BJ (cell line): ENCODE data around the gene MRGPRX2. TPM values are rescaled to one million over a fixed set of nuclear protein-coding genes. Genes with fewer than 3 reads are reported as not detected.

ENCODE experiments used
- CTCF ChIA-PET: fragments of 350-600 bp; formaldehyde crosslinking; extraction: SDS; loops from one replicate; lab custom pipeline; 2021; ENCODE audit warnings: antibody characterized with exemption, inconsistent platforms; lab: Yijun Ruan, JAX
- POLR2A ChIA-PET: fragments of 300-600 bp; sonication (Branson Sonifier 250); formaldehyde crosslinking; extraction: SDS; loops from one replicate; lab custom pipeline; 2021; ENCODE audit warnings: antibody characterized with exemption; lab: Charles Lee
- DNase-seq: peaks from one replicate; pipeline ENCODE4 v3.0.0-alpha.2; 2011; ENCODE audit warnings: low read depth
- H3K27me3 ChIP-seq: 2 replicates; pipeline ENCODE4 v1.6.0; 2011; ENCODE audit warnings: low read length; ENCODE audit not compliant: control insufficient read depth, insufficient read depth
- H3K36me3 ChIP-seq: 2 replicates; pipeline ENCODE4 v1.5.1; 2011; ENCODE audit warnings: low read length; ENCODE audit not compliant: control insufficient read depth, insufficient read depth
- H3K4me3 ChIP-seq: 2 replicates; pipeline ENCODE4 v1.5.1; 2011; ENCODE audit warnings: low read depth, mild to moderate bottlenecking, control low read depth, low read length
- polyA minus RNA-seq: library from RNA; depleted of rRNA, polyadenylated mRNA; stranded (reverse); fragments of >200 nt; gene quantifications from 2 replicates; pipeline ENCODE4 v1.2.3, GENCODE V29; 2011; rRNA and poly(A)+ RNA removed
- polyA plus RNA-seq: library from polyadenylated mRNA; depleted of rRNA; stranded (reverse); fragments of >200 nt; gene quantifications from 2 replicates; pipeline ENCODE4 v1.2.3, GENCODE V29; 2011; rRNA removed
- TF ChIP-seq, protein P1 (sequence below): IDR thresholded peaks from 2 replicates; pipeline ENCODE4 v1.5.1; 2011; ENCODE audit warnings: low read depth, mild to moderate bottlenecking, control low read depth, inconsistent platforms, low read length, moderate library complexity; ENCODE audit not compliant: insufficient read depth

The MRGPRX2 gene
- polyA plus RNA-seq (not detected in 2 replicates), polyA minus RNA-seq (not detected in 2 replicates)

GRCh38 chr11:19060629-19061028, at the start of gene MRGPRX2:
Gene MRGPRX2 (minus strand): TSS chr11:19060717. CDS start chr11:19056402, 4,315 bp downstream.
- H3K36me3 ChIP-seq: no peaks in the 10 kb centered on the region
- no peak for DNase-seq
- TF ChIP-seq, protein P1, sequence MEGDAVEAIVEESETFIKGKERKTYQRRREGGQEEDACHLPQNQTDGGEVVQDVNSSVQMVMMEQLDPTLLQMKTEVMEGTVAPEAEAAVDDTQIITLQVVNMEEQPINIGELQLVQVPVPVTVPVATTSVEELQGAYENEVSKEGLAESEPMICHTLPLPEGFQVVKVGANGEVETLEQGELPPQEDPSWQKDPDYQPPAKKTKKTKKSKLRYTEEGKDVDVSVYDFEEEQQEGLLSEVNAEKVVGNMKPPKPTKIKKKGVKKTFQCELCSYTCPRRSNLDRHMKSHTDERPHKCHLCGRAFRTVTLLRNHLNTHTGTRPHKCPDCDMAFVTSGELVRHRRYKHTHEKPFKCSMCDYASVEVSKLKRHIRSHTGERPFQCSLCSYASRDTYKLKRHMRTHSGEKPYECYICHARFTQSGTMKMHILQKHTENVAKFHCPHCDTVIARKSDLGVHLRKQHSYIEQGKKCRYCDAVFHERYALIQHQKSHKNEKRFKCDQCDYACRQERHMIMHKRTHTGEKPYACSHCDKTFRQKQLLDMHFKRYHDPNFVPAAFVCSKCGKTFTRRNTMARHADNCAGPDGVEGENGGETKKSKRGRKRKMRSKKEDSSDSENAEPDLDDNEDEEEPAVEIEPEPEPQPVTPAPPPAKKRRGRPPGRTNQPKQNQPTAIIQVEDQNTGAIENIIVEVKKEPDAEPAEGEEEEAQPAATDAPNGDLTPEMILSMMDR: no peak
- ChIA-PET POLR2A (no interaction called here), CTCF (interaction anchor here (1.2 to 3.2 kb wide), 3 partner anchors 10 to 16 kb away, joined by 3 to 11 read pairs (median 5); no protein-coding TSS in a partner anchor)
- H3K27me3 ChIP-seq: peaks cover 5% of the 10 kb centered on the region
- no peak within 1 kb of the TSS for H3K4me3 ChIP-seq

GRCh38 chr11:19110295-19110694, 49.8 kb upstream of the MRGPRX2 start:
- ChIA-PET CTCF (interaction anchor here (0.9 to 1.1 kb wide), 3 partner anchors 19 to 40 kb away, joined by 3 to 5 read pairs (median 4); no protein-coding TSS in a partner anchor), POLR2A (no interaction called here)
- no peak for DNase-seq

GRCh38 chr11:19107125-19107524, 46.6 kb upstream of the MRGPRX2 start:
- no peak for DNase-seq
- H3K36me3 ChIP-seq: no peaks in the 10 kb centered on the region
- H3K27me3 ChIP-seq: peaks cover 8% of the 10 kb centered on the region
- POLR2A ChIA-PET: no interaction called here
- TF ChIP-seq, protein P1: no peak
- no peak overlapping the region for H3K4me3 ChIP-seq
- CTCF ChIA-PET: interaction anchor here (1.0 to 1.7 kb wide), 2 partner anchors 10 to 29 kb away, joined by 3 to 4 read pairs; partner anchors contain the start of gene ZDHHC13

More at GRCh38 chr11:19110295-19110694, 49.8 kb upstream of the MRGPRX2 start:
- H3K27me3 ChIP-seq: peaks cover 9% of the 10 kb centered on the region
- TF ChIP-seq, protein P1: no peak
- H3K4me3 ChIP-seq: no peak overlapping the region
- H3K36me3 ChIP-seq: no peaks in the 10 kb centered on the region

GRCh38 chr11:19105011-19105410, 44.5 kb upstream of the MRGPRX2 start:
- CTCF ChIA-PET: no interaction called here
- Histone ChIP-seq H3K4me3 (no peak overlapping the region), H3K36me3 (no peaks in the 10 kb centered on the region), H3K27me3 (peaks cover 10% of the 10 kb centered on the region)
- TF ChIP-seq, protein P1: no peak
- POLR2A ChIA-PET: no interaction called here
- DNase-seq: no peak

DNA sequence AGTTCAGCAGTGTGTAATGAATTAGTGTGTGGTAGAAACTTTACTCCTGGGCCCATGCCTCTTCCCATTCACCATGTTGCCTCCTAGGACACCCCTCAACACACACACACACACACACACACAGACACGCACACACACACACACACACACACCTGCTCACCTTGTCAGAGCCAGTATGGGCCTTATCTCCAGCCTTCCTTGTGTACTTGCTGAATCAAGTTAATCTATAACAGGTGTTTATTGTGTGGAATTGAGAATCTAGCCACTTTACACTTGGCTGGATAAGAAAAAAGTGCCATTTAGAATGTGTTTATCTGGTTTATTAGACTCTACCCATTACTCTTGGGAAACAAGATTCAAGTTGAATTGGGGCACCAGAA, 42.0 kb upstream of the MRGPRX2 start:
- no peak overlapping the region for H3K4me3 ChIP-seq
- DNase-seq: no peak
- ChIA-PET POLR2A (no interaction called here), CTCF (interaction anchor here (1.4 to 1.5 kb wide), 3 partner anchors 11 to 26 kb away, joined by 3 to 5 read pairs (median 4); partner anchors contain the start of gene ZDHHC13)
- peaks cover 13% of the 10 kb centered on the region for H3K27me3 ChIP-seq
- TF ChIP-seq, protein P1: no peak
- H3K36me3 ChIP-seq: no peaks in the 10 kb centered on the region
